Brain microvascular endothelial cell (primary cell): ENCODE data around the gene IFIH1.

Experiments used
- DNase-seq: peaks from one replicate; pipeline ENCODE4 v3.0.0-alpha.2; 2020
- H3K27ac ChIP-seq: fragments of 250-450 bp; sonication (Bioruptor Pico); 2 replicates; pipeline ENCODE4 v1.5.1; 2020; ENCODE audit warnings: mild to moderate bottlenecking, moderate library complexity
- H3K27me3 ChIP-seq: fragments of 250-450 bp; sonication (Bioruptor Pico); replicated peaks from 2 replicates; pipeline ENCODE4 v1.5.1; 2020; ENCODE audit warnings: mild to moderate bottlenecking
- H3K36me3 ChIP-seq: fragments of 250-450 bp; sonication (Bioruptor Pico); replicated peaks from 2 replicates; pipeline ENCODE4 v1.5.1; 2020; ENCODE audit warnings: mild to moderate bottlenecking
- H3K4me3 ChIP-seq: 2 replicates; pipeline ENCODE4 v1.5.1; 2011; ENCODE audit warnings: low read depth, mild to moderate bottlenecking, control low read depth, low read length, moderate library complexity
- in situ Hi-C: cut with HindIII; loops from 2 replicates; pipeline ENCODE4 v1.10.0; 2017; ENCODE audit warnings: low sequenced_read_pairs, low pct_ligation_motif_present
- TF ChIP-seq, protein P1 (sequence below): IDR thresholded peaks from 2 replicates; pipeline ENCODE4 v1.5.1; 2011; ENCODE audit warnings: low read depth, mild to moderate bottlenecking, moderate library complexity, low read length, control low read depth, inconsistent platforms; ENCODE audit errors: missing control alignments

The IFIH1 gene

DNA sequence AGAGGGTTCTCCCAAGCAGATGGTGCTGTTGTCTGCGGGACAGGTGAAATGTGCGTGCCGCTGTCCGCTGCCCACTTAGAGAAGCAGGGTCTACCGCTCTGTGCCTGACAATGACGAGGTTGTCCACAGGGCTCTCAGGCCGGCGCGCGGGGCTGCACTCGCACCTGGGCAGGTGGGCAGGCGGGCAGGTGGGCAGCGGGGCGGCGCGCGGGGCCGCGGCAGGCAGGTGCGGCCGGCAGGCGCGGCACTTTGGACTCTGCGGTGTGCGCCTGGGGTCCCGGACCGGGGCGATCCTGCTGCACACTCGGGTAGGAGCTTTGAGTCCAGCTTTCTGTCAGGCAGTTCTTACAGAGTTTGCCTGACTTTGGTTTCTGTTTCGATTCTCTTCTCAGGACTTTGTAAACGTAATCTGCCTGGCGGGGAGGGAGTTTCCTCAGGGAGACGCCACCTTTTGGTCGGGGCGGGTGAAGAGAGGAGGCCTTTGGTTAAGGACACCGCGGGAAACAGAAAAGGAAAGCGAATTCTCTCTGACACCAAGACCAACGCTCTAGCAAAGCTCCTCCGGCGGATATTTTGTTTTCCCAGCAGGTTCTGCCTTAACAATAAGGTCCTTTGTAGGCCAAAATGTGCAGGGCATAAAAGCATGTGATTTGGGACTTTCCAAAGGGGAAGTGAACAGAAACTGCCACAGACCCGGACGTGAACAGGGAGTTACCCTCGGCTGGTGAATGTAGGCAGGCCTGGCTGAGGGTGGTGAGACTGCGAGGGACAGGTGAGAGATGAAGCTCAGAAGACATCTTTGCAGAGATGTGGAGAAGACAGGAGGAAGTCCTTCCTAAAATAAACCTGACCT, at the start of gene IFIH1:
Gene IFIH1 (minus strand): TSS at position 357 of the 853 bp plus-strand sequence. CDS start 377 bp downstream, outside the sequence.
- DNase-seq: peak; percentile 89

DNA sequence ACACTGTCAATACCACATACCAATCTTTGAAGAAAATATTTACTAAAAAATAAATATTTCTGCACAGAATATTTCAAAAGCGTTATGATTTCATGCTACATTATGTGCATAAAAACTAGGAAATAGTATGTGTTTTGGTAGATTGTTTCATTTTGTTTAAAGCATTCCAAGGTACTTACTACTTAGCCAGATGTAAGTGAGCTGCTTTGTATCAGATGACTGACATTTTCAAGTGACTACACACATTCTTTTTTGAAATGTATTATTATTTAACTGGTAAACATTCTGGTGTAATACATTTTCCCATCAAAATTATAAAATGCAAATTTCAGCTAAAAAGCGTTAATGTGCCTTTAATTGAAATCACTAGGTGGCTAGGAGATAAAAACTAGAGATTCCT, 46.9 kb upstream of the IFIH1 start:
- DNase-seq: no peak
- Histone ChIP-seq H3K27ac (no peak overlapping the region), H3K36me3 (no peaks in the 10 kb centered on the region), H3K27me3 (no peaks in the 10 kb centered on the region), H3K4me3 (no peak overlapping the region)
- TF ChIP-seq, protein P1, sequence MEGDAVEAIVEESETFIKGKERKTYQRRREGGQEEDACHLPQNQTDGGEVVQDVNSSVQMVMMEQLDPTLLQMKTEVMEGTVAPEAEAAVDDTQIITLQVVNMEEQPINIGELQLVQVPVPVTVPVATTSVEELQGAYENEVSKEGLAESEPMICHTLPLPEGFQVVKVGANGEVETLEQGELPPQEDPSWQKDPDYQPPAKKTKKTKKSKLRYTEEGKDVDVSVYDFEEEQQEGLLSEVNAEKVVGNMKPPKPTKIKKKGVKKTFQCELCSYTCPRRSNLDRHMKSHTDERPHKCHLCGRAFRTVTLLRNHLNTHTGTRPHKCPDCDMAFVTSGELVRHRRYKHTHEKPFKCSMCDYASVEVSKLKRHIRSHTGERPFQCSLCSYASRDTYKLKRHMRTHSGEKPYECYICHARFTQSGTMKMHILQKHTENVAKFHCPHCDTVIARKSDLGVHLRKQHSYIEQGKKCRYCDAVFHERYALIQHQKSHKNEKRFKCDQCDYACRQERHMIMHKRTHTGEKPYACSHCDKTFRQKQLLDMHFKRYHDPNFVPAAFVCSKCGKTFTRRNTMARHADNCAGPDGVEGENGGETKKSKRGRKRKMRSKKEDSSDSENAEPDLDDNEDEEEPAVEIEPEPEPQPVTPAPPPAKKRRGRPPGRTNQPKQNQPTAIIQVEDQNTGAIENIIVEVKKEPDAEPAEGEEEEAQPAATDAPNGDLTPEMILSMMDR: no peak
- in situ Hi-C loops: no loop called here

More for the DNA sequence above, at the start of gene IFIH1:
- Histone ChIP-seq H3K27me3 (no peaks in the 10 kb centered on the region), H3K27ac (peak within 1 kb of the TSS; percentile 54), H3K36me3 (no peaks in the 10 kb centered on the region), H3K4me3 (peak within 1 kb of the TSS; percentile 74)
- in situ Hi-C loops: no loop called here
- TF ChIP-seq, protein P1: peak; percentile 62

DNA sequence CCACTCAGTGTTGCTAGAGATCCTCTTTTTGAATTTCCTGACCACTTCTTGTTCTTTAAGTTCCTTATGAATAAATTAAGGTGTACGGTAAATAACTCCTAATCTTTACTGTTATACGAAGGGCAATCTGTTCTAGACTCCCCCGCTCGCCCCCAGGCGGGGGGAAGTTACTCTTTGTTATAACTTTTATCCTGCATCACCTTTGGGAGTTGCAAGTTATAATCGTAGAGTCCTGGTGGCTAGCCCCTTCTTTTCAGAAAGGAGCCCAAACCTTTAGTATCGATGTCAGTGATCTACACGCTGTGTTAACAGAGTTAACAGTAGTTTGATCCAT, 26.1 kb upstream of the IFIH1 start:
- DNase-seq: peak; percentile 5
- Histone ChIP-seq H3K4me3 (peak overlapping the region; percentile 86), H3K27ac (peak overlapping the region; percentile 84), H3K36me3 (no peaks in the 10 kb centered on the region), H3K27me3 (no peaks in the 10 kb centered on the region)
- in situ Hi-C loops: no loop called here
- TF ChIP-seq, protein P1: no peak

DNA sequence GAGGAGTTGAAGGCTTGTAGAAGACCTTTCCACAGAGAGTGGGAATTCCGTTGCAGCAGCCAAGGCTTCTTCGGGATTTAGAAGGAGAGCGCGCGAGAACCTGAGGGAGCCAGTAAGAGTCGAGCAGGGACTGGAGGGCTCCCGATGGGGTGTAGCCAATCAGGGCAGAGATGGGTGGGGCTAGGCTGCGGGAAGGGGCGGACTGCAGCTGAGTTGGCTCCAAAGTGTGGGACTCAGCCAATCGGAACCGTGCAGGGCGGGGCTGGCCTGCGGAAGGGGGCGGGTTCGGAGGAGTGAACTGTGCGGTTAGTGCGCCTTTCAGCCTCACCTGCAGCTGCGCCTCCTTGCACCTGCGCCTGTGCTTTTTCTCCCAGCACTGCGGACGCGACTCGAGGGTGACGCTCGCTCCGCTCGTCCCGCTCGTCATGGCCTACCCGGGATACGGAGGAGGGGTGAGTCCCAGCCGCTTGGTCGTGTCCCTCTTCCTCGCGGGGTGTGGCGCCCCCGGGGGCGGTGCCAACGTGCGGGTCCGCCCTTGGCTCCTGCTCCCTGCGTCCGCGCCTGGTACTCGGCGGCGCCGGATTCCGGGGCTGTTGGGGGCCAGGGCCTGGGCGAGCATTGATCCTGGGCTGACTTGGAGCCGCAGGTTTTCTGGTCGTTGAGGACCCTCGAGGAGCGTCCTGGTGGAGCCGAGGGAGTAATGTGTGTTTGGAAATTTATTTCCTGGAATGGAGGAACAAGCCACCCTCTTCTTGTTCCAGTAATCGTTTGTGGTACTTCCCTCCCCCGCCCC, 25.5 kb upstream of the IFIH1 start, which contains the start of gene GCA:
Gene GCA (plus strand): TSS at position 309 of the 793 bp plus-strand sequence. CDS start 117 bp downstream, at position 426.
- in situ Hi-C loops: no loop called here
- peak within 1 kb of the TSS; percentile 86 for H3K4me3 ChIP-seq
- no peaks in the 10 kb centered on the region for H3K27me3 ChIP-seq
- TF ChIP-seq, protein P1: no peak
- DNase-seq: peak; percentile 98
- H3K27ac ChIP-seq: peak within 1 kb of the TSS; percentile 84
- H3K36me3 ChIP-seq: no peaks in the 10 kb centered on the region

DNA sequence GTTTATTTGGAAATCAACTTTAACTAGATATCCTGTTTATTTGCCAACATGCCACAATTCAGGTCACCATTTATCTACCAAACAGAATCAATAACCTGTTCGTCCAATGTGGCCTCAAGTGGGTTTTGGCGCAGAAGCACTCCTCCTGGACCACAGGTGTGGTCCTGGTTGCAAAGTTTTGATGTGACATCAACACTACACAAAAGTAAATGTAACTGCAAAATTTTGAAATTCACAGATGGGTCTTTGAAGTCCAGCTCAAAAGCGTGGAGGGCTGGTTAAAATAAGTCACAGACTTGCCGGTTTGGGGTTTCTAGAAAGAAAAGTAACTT, 25.0 kb upstream of the IFIH1 start:
- Histone ChIP-seq H3K4me3 (peak overlapping the region; percentile 86), H3K27ac (no peak overlapping the region), H3K27me3 (no peaks in the 10 kb centered on the region), H3K36me3 (no peaks in the 10 kb centered on the region)
- TF ChIP-seq, protein P1: no peak
- no peak for DNase-seq
- in situ Hi-C loops: no loop called here
